ENCODE results near the gene BRWD1.

The BRWD1 gene

DNA sequence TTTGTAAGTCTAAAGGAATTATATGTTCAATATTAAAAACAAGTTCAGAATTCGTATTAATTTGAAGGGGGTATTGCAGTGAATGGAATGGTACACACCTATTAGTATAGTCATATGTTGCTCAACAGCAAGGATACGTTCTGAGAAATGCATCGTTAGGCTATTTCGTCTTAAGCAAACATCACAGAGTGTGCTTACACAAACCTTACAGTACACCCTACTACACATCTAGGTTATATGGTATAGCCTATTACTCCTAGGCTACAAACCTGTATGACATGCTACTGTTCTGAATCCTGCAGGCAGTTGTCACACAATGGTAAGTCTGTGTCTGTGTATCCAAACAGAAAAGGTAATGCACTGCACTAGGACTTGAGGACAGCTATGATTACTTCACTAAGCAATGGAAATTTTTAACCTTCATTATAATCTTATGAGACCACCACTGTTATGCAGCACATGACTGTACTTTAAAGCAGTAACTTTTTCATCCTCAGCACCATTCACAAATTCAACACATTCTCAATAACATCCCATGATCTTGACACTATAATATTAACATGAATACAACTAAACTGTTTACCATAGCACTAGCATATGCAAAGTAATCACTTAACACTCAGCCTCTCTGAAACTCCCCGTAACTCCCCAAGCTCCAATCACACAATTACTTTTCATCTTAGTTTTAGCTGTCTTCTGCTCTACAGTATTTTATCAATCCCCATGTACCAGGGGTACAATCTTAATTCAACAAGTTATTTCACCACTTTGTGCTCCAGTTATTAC lies 115.8 kb downstream of the BRWD1 start:
- H3K9me3 Mint-ChIP-seq: no peaks in the 10 kb centered on the region
- H3K27ac Mint-ChIP-seq: peak overlapping the region; percentile 29
- H3K4me3 Mint-ChIP-seq: no peak overlapping the region
- peaks cover 8% of the 10 kb centered on the region for H3K4me1 Mint-ChIP-seq
- no peaks in the 10 kb centered on the region for H3K27me3 Mint-ChIP-seq (ENCODE audit: low read depth, poor library complexity)
- DNase-seq: no peak
- no peak for TF ChIP-seq CTCF (IDR thresholded peaks at IDR 0.05)
- peaks cover 62% of the 10 kb centered on the region for H3K36me3 Mint-ChIP-seq (ENCODE audit: low read depth)

- Mint-ChIP-seq H3K27me3 (ENCODE audit: low read depth, poor library complexity) (no peaks in the 10 kb centered on the region), H3K36me3 (ENCODE audit: low read depth) (peaks cover 62% of the 10 kb centered on the region), H3K27ac (no peak overlapping the region), H3K9me3 (no peaks in the 10 kb centered on the region), H3K4me1 (peaks cover 8% of the 10 kb centered on the region), H3K4me3 (no peak overlapping the region)
- DNase-seq: no peak
- TF ChIP-seq CTCF (IDR thresholded peaks at IDR 0.05): no peak
Measured at GRCh38 chr21:39196838-39197237, 116.6 kb downstream of the BRWD1 start.

DNA sequence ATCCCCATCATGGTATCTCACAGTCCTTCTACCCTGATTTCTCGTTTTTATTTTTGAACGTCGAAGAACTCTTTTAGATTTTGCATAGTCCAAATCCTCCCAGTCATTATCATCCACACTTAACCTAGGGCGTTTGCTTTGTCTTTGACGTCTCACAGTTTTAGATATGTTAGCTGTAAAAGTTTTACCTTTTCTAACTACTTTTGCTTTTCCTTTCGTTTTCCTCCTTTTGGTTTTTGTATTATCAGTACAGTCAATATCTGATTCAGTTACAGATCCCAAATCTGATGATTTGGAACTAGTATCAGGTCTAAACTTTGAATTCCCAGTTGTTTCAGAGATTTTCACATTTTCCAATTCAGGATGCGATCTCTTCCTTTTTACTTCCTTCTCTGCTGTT lies 117.1 kb downstream of the BRWD1 start:
- Mint-ChIP-seq H3K27me3 (ENCODE audit: low read depth, poor library complexity) (no peaks in the 10 kb centered on the region), H3K9me3 (no peaks in the 10 kb centered on the region), H3K4me1 (peaks cover 5% of the 10 kb centered on the region), H3K4me3 (no peak overlapping the region), H3K36me3 (ENCODE audit: low read depth) (peaks cover 58% of the 10 kb centered on the region), H3K27ac (no peak overlapping the region)
- TF ChIP-seq CTCF (IDR thresholded peaks at IDR 0.05): no peak
- no peak for DNase-seq

GRCh38 chr21:39193380-39193779 lies 120.1 kb downstream of the BRWD1 start:
- Mint-ChIP-seq H3K36me3 (ENCODE audit: low read depth) (peaks cover 37% of the 10 kb centered on the region), H3K27ac (no peak overlapping the region), H3K4me3 (no peak overlapping the region), H3K9me3 (no peaks in the 10 kb centered on the region), H3K27me3 (ENCODE audit: low read depth, poor library complexity) (no peaks in the 10 kb centered on the region), H3K4me1 (peaks cover 5% of the 10 kb centered on the region)
- DNase-seq: no peak
- TF ChIP-seq CTCF (IDR thresholded peaks at IDR 0.05): no peak

GRCh38 chr21:39189857-39190604 lies 123.4 kb downstream of the BRWD1 start:
- DNase-seq: no peak
- no peak for TF ChIP-seq CTCF (IDR thresholded peaks at IDR 0.05)
- Mint-ChIP-seq H3K9me3 (no peaks in the 10 kb centered on the region), H3K36me3 (ENCODE audit: low read depth) (peaks cover 9% of the 10 kb centered on the region), H3K27ac (no peak overlapping the region), H3K27me3 (ENCODE audit: low read depth, poor library complexity) (no peaks in the 10 kb centered on the region), H3K4me3 (no peak overlapping the region), H3K4me1 (peaks cover 37% of the 10 kb centered on the region)

Data from nephron progenitor cell (in vitro differentiated cells).